IPS-15b (cell line): ENCODE data around the gene ANGPTL4.
"Not testable (repeated sequence)": the region's sequence is repeated elsewhere in the genome, so short reads cannot be mapped to it uniquely, and the experiment has no call there.

Source experiments
- H3K27me3 ChIP-seq: one replicate; pipeline ENCODE4 v1.6.1; 2013; ENCODE audit warnings: low read length; ENCODE audit not compliant: control insufficient read depth, insufficient read depth
- H3K36me3 ChIP-seq: one replicate; pipeline ENCODE4 v1.6.1; 2013; ENCODE audit warnings: low read length; ENCODE audit not compliant: control insufficient read depth, insufficient read depth
- H3K4me1 ChIP-seq: one replicate; pipeline ENCODE4 v1.6.1; 2013; ENCODE audit warnings: mild to moderate bottlenecking, low read length; ENCODE audit not compliant: control insufficient read depth, insufficient read depth
- H3K4me3 ChIP-seq: one replicate; pipeline ENCODE4 v1.5.1; 2013; ENCODE audit warnings: low read depth, low read length
- H3K9ac ChIP-seq: one replicate; pipeline ENCODE4 v1.6.1; 2013; ENCODE audit warnings: low read depth, mild to moderate bottlenecking, low read length
- H3K9me3 ChIP-seq: one replicate; pipeline ENCODE4 v1.6.1; 2013; ENCODE audit warnings: mild to moderate bottlenecking, low read length; ENCODE audit not compliant: control insufficient read depth, insufficient read depth

Gene ANGPTL4

DNA sequence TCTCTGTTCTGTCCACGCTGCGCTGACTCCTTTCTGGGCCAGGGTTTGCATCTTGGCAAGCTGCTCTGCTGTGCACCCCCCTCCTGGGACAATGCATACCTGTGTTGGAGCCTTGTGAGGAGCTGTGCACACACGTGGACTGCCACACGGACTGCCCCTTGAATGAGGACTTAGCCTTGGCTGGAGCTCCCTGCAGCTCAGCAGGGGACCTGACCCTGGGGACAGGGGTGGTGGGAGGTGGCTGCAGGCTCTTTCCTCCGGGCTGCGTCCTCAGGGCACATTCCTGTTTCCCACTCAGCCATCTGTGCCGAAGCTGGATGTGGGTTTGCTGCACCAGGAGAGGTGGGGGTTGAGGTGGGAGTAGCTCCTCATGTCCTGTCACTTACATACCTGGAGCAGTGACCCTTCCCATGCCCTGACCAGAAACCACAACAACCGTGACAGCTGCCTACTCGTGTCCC, 34.4 kb downstream of the ANGPTL4 start:
- Histone ChIP-seq H3K4me3 (no peak overlapping the region), H3K9ac (no peak overlapping the region), H3K4me1 (peaks cover 4% of the 10 kb centered on the region), H3K36me3 (peaks cover 9% of the 10 kb centered on the region), H3K9me3 (no peaks in the 10 kb centered on the region), H3K27me3 (no peaks in the 10 kb centered on the region)

DNA sequence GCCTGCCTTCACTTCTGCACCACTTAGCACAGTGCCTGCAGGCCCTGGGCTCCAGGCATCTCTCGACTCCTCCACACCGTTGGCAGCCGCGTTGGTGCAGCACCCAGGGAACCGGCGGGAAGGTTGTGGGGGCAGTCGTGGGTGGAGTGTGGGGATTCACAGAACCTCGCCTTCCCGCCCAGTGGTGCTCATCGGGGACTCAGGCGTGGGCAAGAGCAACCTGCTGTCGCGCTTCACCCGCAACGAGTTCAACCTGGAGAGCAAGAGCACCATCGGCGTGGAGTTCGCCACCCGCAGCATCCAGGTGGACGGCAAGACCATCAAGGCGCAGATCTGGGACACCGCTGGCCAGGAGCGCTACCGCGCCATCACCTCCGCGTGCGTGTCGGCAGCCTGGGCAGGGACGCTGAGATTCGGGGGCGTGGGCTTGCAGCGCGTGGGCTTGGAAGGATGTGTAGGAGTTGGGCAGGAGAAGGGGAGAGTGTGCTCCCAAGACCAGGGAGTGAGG, 35.8 kb downstream of the ANGPTL4 start:
- Histone ChIP-seq H3K9me3 (no peaks in the 10 kb centered on the region), H3K27me3 (no peaks in the 10 kb centered on the region), H3K9ac (no peak overlapping the region), H3K4me3 (no peak overlapping the region), H3K36me3 (peaks cover 13% of the 10 kb centered on the region), H3K4me1 (peaks cover 4% of the 10 kb centered on the region)

DNA sequence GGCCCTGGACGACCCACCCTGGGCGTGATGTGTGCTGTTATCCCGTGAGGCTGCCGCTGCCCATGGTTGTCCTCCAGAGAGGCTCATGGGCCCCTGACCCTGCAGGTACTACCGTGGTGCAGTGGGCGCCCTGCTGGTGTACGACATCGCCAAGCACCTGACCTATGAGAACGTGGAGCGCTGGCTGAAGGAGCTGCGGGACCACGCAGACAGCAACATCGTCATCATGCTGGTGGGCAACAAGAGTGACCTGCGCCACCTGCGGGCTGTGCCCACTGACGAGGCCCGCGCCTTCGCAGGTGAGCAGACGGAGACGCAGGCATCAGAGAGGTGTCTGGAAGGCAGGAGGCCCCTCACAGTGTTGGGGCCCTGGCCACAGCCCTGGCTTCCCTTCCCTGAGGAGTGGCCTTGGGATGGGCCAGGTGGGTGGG, 38.0 kb downstream of the ANGPTL4 start:
- no peaks in the 10 kb centered on the region for H3K27me3 ChIP-seq

DNA sequence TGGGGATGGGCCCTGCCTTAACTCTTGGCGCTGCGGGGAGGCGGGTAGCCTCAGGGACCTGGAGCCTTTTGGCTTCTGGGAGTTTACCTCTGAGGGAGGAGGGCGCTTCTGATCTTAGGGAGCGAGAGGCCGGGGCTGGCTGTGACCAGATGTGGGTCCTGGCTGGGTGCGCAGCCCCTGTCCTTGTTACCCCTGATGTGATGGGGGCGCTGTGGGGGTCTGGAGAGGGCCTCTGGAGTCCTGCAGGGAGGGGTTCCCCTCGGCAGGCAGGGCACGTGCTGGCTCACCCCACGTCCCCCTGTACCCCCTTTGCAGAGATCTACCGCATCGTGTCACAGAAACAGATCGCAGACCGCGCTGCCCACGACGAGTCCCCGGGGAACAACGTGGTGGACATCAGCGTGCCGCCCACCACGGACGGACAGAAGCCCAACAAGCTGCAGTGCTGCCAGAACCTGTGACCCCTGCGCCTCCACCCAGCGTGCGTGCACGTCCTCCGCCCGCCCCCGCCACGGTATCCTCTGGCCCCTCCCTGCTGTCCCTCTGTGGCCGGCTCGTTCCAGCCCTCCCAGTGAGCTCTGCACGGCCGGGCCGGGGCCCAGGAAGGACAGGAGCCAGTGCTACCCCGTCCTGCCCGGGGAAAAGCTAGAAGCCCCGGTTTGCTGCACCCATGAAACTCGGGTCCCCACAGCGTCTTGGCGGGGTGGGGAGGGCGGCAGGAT, 39.3 kb downstream of the ANGPTL4 start:
- Histone ChIP-seq H3K9me3 (no peaks in the 10 kb centered on the region), H3K36me3 (peaks cover 15% of the 10 kb centered on the region), H3K4me3 (no peak overlapping the region), H3K4me1 (no peaks in the 10 kb centered on the region), H3K9ac (no peak overlapping the region), H3K27me3 (no peaks in the 10 kb centered on the region)

More for the DNA sequence above, 38.0 kb downstream of the ANGPTL4 start:
- Histone ChIP-seq H3K4me1 (peaks cover under 1% of the 10 kb centered on the region), H3K4me3 (no peak overlapping the region), H3K9ac (no peak overlapping the region), H3K36me3 (peaks cover 15% of the 10 kb centered on the region), H3K9me3 (no peaks in the 10 kb centered on the region)

DNA sequence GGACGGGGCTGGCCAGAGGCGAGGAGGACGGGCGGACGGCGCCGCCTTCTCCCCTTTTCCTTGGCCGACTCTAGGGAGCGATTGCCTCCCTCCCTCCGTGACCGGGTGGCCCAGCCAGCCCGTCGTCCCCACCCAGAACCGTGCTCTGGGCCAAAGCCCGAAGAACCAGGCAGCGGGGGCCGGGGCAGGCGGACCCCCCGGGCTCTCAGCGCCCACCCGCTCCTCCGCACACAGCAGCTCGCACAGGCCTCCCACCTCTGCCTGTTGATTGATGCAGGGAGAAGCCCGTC, 39.8 kb downstream of the ANGPTL4 start:
- Histone ChIP-seq H3K9ac (no peak overlapping the region), H3K4me1 (no peaks in the 10 kb centered on the region), H3K9me3 (no peaks in the 10 kb centered on the region), H3K4me3 (no peak overlapping the region), H3K27me3 (no peaks in the 10 kb centered on the region), H3K36me3 (peaks cover 15% of the 10 kb centered on the region)

DNA sequence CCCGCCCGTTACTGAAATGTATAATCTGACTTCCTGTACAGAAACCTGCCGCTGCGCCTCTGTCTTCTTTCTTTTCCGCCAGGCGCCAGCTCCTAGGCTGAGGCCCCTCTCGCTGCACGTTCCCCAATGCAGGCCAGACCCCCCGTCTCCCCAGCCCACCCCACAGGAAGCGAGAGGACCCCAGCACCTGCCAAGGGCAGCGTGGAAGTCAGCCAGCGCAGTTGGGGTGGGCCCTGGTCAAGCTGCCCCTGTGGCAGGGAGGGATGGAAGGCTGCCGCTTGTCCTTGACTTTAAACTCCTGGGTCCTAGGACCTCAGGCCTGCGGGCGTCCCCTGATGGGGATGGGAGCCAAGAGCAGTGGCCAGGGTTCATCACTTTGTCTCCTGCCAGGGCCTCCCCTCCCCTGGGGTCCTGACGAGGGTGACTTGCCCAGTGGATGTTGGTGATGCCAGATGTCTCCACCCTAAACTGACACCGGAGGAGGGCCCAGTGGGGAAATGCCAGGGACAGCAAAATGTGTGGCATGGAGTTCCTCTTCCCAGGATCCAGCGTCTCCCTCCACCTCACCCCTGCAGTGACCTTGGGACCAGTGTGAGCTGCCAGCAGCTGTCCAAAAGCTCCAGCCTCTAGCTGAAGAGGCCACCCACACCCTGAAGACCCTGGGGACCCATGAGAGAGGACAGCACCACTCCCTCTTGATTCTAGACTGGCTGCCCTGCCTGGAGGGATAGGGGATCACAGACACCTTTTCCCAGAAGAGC, 40.6 kb downstream of the ANGPTL4 start:
- Histone ChIP-seq H3K36me3 (peaks cover 15% of the 10 kb centered on the region), H3K4me3 (no peak overlapping the region), H3K27me3 (no peaks in the 10 kb centered on the region)

DNA sequence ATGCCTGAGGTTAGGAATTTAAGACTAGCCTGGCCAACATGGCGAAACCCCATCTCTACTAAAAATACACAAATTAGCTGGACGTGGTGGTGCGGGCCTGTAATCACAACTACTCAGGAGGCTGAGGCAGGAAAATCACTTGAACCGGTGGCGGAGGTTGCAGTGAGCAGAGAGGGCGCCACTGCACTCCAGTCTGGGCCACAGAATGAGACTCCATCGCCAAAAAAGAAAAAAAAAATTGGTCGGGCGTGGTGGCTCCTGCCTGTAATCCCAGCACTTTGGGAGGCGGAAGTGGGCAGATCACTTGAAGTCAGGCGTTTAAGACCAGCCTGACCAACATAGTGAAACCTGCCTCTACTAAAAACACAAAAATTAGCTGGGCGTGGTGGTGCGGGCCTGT, 46.8 kb downstream of the ANGPTL4 start:
- not testable (repeated sequence) for H3K9ac ChIP-seq, H3K4me3 ChIP-seq, H3K4me1 ChIP-seq, H3K9me3 ChIP-seq, H3K36me3 ChIP-seq, H3K27me3 ChIP-seq

More for the DNA sequence above, 40.6 kb downstream of the ANGPTL4 start:
- no peaks in the 10 kb centered on the region for H3K9me3 ChIP-seq
- no peaks in the 10 kb centered on the region for H3K4me1 ChIP-seq
- no peak overlapping the region for H3K9ac ChIP-seq

DNA sequence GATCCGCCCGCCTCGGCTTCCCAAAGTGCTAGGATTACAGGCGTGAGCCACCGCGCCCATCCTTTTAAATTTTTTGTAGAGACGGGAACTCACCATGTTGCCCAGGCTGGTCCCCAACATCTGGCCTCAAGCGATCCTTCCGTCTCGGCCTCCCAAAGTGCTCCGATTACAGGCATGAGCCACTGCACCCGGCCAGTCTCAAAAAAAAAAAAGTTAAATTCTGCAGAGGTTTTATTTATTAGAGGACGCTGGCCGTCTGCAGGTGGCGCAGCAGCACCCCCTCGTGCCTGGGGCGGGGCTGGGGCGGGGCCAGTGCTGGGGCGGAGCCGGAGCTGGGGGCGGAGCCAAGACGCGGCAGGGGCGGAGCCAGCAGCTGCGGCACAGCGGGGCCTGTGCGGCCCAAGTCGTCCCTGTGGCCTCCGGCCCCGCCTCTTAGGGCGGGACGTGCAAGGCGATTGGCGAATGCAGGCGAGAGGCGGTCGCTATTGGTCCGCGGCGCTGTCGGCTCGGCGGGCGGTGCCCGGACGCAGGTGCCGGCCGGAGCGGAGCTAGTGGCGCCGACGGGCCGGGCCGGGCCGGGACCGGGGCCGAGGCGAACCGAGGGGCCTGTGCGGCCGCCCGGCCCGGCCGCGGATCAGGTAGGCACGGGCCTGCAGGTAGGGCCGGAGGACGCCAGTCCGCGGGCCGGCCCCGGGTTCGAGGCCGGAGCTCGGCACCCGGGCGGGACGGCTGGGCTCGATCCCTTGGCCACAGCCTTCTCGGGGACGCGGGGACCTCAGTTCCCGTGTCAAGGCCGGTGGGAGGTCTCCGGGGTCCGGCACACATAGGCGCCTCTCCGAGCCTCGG, 49.1 kb downstream of the ANGPTL4 start, which contains the start of gene MARCHF2:
Gene MARCHF2 (plus strand): TSS at position 523 of the 846 bp plus-strand sequence. CDS start 8,536 bp downstream, outside the sequence.
- Histone ChIP-seq H3K9ac (no peak within 1 kb of the TSS), H3K9me3 (no peaks in the 10 kb centered on the region), H3K4me1 (peaks cover 2% of the 10 kb centered on the region), H3K4me3 (peak within 1 kb of the TSS; percentile 72), H3K27me3 (peaks cover 3% of the 10 kb centered on the region), H3K36me3 (no peaks in the 10 kb centered on the region)

DNA sequence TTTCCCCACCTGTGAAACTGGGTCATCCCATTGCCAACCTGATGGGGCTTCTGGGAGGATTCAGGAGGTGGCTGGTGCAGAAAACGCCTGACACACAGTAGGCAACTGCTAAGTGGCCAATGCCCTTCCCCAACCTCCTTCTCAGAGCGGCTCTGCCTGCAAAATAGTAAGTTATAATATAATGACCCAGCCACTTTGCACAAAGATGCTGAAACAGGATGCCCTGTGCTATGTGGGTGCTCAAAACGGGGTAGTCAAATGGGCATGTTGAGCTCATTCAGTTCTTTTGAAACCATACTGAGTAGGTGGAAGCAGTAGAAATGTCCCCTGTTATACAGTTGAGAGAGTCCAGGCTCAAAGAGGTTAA, 49.7 kb downstream of the ANGPTL4 start:
- Histone ChIP-seq H3K9ac (no peak overlapping the region), H3K9me3 (no peaks in the 10 kb centered on the region), H3K27me3 (peaks cover 3% of the 10 kb centered on the region), H3K4me3 (peak overlapping the region; percentile 72), H3K4me1 (peaks cover 2% of the 10 kb centered on the region), H3K36me3 (no peaks in the 10 kb centered on the region)

DNA sequence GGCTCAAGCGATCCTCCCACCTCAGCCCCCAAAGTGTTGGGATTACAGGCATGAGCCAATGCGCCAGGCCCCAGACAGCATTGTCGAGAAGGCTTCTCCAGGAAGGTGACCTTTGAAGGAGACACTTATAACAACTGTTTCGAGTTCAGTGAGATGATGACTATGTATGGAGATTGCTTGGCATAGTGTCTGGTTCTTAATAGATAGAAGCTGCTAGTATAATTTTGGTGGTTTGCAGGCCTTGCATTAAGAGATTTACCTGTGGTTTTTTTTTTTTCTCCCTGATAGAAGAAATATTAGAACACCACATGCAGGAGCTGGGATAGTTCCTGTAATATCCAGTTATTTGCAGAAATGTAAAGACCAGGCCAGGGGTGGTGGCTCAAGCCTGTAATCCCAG, 52.8 kb downstream of the ANGPTL4 start:
- no peak overlapping the region for H3K9ac ChIP-seq
- H3K36me3 ChIP-seq, result peaks cover 2% of the 10 kb centered on the region
- H3K4me3 ChIP-seq, result no peak overlapping the region
- peaks cover 3% of the 10 kb centered on the region for H3K27me3 ChIP-seq
- H3K4me1 ChIP-seq, result peaks cover 2% of the 10 kb centered on the region
- no peaks in the 10 kb centered on the region for H3K9me3 ChIP-seq
